Uterus (tissue), 2 donors: ENCODE results near the gene DBNDD1.

Source experiments
- POLR2A ChIP-seq, 2 donors: fragments of 450-650 bp; IDR thresholded peaks; one replicate each; pipeline ENCODE4 v1.6.1; 2016; ENCODE audit warnings: antibody characterized with exemption in 2 of 2, mild to moderate bottlenecking in 1 of 2, moderate library complexity in 1 of 2
- TF ChIP-seq, protein P1 (sequence below), 4 experiments: fragments of 200-600 bp in 2 of 4; fragments of 450-650 bp in 2 of 4; sonication (generic) in 2 of 4; IDR thresholded peaks; one replicate each; pipeline ENCODE4 v1.5.1; 2016 to 2019; ENCODE audit warnings: antibody characterized with exemption in 4 of 4, mild to moderate bottlenecking in 2 of 4, moderate library complexity in 1 of 4

DNA sequence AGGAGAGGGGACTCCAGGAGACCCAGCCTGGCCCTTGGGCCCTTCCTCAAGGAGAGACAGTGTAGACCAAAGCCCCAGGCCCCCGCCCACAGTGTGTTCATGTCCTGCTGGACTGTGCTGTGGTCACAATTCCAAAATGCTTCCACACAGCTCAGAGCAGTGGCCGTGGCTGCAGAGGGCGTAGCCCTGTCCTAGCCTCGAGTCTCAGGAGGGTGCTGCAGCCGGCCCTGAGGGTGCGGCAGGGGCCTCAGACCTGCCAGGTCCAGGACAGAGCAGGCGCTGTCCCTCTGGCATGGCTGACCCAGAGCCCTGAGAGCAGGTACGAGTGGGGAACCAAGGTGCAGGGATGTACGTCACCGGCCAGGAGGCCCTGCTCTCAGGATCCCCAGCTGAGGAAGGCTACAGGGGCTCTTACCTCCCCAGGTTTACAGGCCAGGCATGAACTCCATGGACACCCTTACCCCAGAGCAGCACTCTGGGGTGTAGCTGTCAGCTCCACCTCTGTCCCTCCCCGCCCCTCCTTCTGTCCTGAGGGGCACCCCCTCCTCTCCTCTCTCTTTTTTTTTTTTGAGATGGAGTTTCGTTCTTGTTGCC, 7.3 kb downstream of the DBNDD1 start:
- TF ChIP-seq, protein P1, sequence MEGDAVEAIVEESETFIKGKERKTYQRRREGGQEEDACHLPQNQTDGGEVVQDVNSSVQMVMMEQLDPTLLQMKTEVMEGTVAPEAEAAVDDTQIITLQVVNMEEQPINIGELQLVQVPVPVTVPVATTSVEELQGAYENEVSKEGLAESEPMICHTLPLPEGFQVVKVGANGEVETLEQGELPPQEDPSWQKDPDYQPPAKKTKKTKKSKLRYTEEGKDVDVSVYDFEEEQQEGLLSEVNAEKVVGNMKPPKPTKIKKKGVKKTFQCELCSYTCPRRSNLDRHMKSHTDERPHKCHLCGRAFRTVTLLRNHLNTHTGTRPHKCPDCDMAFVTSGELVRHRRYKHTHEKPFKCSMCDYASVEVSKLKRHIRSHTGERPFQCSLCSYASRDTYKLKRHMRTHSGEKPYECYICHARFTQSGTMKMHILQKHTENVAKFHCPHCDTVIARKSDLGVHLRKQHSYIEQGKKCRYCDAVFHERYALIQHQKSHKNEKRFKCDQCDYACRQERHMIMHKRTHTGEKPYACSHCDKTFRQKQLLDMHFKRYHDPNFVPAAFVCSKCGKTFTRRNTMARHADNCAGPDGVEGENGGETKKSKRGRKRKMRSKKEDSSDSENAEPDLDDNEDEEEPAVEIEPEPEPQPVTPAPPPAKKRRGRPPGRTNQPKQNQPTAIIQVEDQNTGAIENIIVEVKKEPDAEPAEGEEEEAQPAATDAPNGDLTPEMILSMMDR (IDR thresholded peaks at IDR 0.05) = no peak
- no peak for TF ChIP-seq POLR2A (IDR thresholded peaks at IDR 0.05)
